Tibial artery (tissue), 4 donors: ENCODE measurements around the gene ARHGAP28.
"Not testable (repeated sequence)": the region's sequence is repeated elsewhere in the genome, so short reads cannot be mapped to it uniquely, and the experiment has no call there.

ENCODE experiments used
- DNase-seq, 2 donors: peaks; one replicate each; pipeline ENCODE4 v3.0.0-alpha.2; 2019
- H3K27ac ChIP-seq, 2 donors: fragments of 200-600 bp; sonication (generic) in 1 of 2; 1 replicate in 1 of 2; 2 replicates in 1 of 2; pipeline ENCODE4 v1.5.1; 2018 to 2019; ENCODE audit warnings: mild to moderate bottlenecking in 1 of 2
- H3K27me3 ChIP-seq, 2 donors: fragments of 200-600 bp; sonication (generic) in 1 of 2; one replicate each; pipeline versions ENCODE4 v1.5.1 to v1.6.0; 2016 to 2019
- H3K36me3 ChIP-seq, 3 donors: fragments of 200-600 bp; sonication (generic) in 2 of 3; one replicate each; pipeline ENCODE4 v1.5.1; 2016 to 2019; ENCODE audit warnings: mild to moderate bottlenecking in 2 of 3
- H3K4me1 ChIP-seq, 4 donors: fragments of 200-600 bp; sonication (generic) in 2 of 4; 1 replicate in 3 of 4; 2 replicates in 1 of 4; pipeline ENCODE4 v1.5.1; 2016 to 2019
- H3K4me3 ChIP-seq, 2 donors: fragments of 200-600 bp; sonication (generic) in 1 of 2; 1 replicate in 1 of 2; 2 replicates in 1 of 2; pipeline ENCODE4 v1.5.1; 2018 to 2019; ENCODE audit warnings: mild to moderate bottlenecking in 2 of 2
- H3K9me3 ChIP-seq, 3 donors: fragments of 200-600 bp; sonication (generic) in 1 of 3; one replicate each; pipeline ENCODE4 v1.5.1; 2016 to 2019
- intact Hi-C: fragments of 100-400 bp; cut with DNase I; formaldehyde crosslinking; loops from one replicate; pipeline ENCODE4 v1.15.0; 2023; ENCODE audit warnings: low total_unique reads
- TF ChIP-seq, protein P1 (sequence below), 2 experiments: fragments of 200-600 bp in 1 of 2; fragments of 450-650 bp in 1 of 2; IDR thresholded peaks; one replicate each; pipeline ENCODE4 v1.5.1; 2017 to 2019; ENCODE audit warnings: antibody characterized with exemption in 2 of 2, mild to moderate bottlenecking in 1 of 2, moderate library complexity in 1 of 2

The ARHGAP28 gene

DNA sequence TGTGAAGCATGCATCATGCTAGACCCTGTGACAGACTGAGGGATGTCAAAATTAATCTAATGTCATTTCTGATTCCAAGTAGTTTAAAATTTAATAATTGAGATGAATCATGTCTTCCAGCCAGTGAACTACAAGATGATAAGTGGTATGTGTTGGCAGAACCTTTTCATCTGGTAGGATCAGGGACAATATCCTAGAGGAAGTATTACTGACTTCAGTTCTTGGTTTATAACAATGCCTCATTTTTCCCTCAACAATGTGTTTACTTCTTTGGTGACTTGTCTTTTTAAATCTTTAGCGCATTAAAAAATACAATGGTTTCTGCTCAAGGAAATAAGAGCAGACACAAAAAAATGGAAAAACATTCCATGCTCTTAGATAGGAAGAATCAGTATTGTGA lies 69.4 kb downstream of the ARHGAP28 start:
- H3K36me3 ChIP-seq, result no peaks in the 10 kb centered on the region
- DNase-seq, result no peak
- TF ChIP-seq, protein P1, sequence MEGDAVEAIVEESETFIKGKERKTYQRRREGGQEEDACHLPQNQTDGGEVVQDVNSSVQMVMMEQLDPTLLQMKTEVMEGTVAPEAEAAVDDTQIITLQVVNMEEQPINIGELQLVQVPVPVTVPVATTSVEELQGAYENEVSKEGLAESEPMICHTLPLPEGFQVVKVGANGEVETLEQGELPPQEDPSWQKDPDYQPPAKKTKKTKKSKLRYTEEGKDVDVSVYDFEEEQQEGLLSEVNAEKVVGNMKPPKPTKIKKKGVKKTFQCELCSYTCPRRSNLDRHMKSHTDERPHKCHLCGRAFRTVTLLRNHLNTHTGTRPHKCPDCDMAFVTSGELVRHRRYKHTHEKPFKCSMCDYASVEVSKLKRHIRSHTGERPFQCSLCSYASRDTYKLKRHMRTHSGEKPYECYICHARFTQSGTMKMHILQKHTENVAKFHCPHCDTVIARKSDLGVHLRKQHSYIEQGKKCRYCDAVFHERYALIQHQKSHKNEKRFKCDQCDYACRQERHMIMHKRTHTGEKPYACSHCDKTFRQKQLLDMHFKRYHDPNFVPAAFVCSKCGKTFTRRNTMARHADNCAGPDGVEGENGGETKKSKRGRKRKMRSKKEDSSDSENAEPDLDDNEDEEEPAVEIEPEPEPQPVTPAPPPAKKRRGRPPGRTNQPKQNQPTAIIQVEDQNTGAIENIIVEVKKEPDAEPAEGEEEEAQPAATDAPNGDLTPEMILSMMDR (IDR thresholded peaks at IDR 0.05), result no peak
- no peak overlapping the region for H3K4me3 ChIP-seq
- H3K4me1 ChIP-seq, result no peaks in the 10 kb centered on the region
- intact Hi-C loops, result no loop called here
- H3K27ac ChIP-seq, result no peak overlapping the region
- no peaks in the 10 kb centered on the region for H3K27me3 ChIP-seq
- peaks cover 0 to 8% (median 7%) of the 10 kb centered on the region in 3 donors for H3K9me3 ChIP-seq

DNA sequence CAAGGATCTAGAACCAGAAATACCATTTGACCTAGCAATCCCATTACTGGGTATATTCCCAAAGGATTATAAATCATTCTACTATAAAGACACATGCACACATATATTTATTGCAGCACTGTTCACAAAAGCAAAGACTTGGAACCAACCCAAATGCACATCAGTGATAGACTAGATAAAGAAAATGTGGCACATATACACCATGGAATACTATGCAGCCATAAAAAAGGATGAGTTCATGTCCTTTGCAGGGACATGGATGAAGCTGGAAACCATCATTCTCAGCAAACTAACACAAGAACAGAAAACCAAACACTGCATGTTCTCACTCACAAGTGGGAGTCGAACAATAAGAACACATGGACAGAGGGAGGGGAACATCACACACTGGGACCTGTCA lies 70.8 kb downstream of the ARHGAP28 start:
- H3K9me3 ChIP-seq, result peaks cover 0 to 12% (median 8%) of the 10 kb centered on the region in 3 donors
- H3K27me3 ChIP-seq, DNase-seq, H3K36me3 ChIP-seq, intact Hi-C loops, H3K27ac ChIP-seq, H3K4me1 ChIP-seq, H3K4me3 ChIP-seq: not testable (repeated sequence)

DNA sequence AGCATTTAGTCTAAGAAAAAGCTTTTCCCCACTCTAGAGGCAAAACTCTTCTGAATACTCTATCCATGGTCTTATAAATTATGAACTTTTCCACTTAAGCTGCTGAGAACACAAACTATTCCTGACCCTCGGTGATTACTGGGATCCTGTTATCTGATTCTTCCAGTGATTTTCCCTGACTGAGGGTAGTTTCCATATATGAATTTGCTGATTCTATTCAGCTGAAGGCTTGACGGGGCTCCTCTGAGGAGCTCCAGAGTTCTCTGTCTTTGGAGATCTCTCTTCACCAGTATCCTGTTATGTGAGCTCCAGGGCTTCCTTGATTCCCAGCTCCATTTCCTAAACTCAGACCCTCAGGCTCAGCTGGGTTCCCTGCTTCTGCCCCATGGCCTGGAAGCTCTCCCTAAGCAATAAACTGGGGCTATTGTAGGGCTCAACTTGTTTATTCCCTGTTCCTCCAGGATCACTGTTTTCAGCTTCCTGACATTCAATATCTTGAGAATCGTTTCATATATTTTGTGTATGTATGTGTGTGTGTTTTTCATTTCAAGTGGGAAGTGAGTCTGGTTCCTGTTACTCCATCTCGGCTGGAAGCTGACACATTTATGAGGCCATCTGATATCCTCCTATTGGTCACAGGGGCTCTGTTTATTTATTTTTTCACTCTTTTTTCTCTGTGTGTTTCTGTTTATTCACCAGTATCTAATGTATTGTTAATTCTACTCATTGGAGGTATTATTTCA lies 78.2 kb downstream of the ARHGAP28 start:
- intact Hi-C loops, result no loop called here
- Histone ChIP-seq H3K36me3 (no peaks in the 10 kb centered on the region), H3K27me3 (no peaks in the 10 kb centered on the region), H3K4me1 (no peaks in the 10 kb centered on the region), H3K4me3 (no peak overlapping the region), H3K9me3 (peaks cover 0 to 12% (median 0%) of the 10 kb centered on the region in 3 donors), H3K27ac (no peak overlapping the region)
- TF ChIP-seq, protein P1 (IDR thresholded peaks at IDR 0.05), result no peak
- no peak for DNase-seq

DNA sequence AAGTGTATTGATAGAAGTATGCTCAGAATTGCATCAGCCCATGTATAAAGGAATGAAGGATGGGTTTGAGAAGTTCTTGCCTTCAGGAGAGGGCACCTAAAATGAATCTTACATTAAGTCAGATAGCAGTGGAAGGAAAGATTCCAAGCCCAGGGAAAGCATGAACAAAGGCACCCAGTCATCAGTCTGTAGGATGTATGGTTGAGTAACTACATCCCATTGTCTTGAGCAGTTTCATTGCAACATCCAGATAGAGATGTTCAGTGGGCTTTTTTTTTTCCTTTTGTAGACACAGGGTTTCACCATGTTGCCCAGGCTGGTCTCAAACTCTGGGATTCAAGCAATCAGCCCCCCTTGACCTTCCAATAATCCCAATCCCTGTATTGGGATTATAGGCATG lies 80.7 kb downstream of the ARHGAP28 start:
- TF ChIP-seq, protein P1 (IDR thresholded peaks at IDR 0.05), result no peak
- no peaks in the 10 kb centered on the region for H3K36me3 ChIP-seq
- no peaks in the 10 kb centered on the region for H3K4me1 ChIP-seq
- peaks cover 0 to 7% (median 0%) of the 10 kb centered on the region in 3 donors for H3K9me3 ChIP-seq
- DNase-seq, result no peak
- H3K4me3 ChIP-seq, result no peak overlapping the region
- H3K27ac ChIP-seq, result no peak overlapping the region
- no peaks in the 10 kb centered on the region for H3K27me3 ChIP-seq
- intact Hi-C loops, result no loop called here

DNA sequence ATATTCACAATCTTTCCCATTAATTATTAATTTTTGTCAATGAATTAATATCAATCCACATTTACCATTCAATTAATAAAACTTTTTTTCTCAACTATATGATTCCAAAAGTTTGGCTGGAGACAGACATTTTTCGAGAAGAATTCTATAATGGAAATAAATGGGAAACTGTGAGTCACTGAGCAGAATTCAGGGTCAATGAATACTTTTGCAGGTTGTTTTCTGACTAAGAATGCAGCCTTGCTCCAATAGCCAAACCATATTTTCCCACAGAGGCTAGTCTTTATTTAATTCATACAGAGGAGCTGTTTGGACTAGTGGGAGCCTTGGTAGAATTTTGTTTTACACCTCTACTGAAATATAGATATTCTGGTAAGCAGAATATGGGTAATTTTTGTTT lies 82.3 kb downstream of the ARHGAP28 start:
- Histone ChIP-seq H3K4me3 (no peak overlapping the region), H3K27me3 (no peaks in the 10 kb centered on the region), H3K4me1 (no peaks in the 10 kb centered on the region), H3K27ac (no peak overlapping the region), H3K36me3 (no peaks in the 10 kb centered on the region), H3K9me3 (peaks cover 0 to 7% (median 0%) of the 10 kb centered on the region in 3 donors)
- TF ChIP-seq, protein P1 (IDR thresholded peaks at IDR 0.05), result no peak
- intact Hi-C loops, result no loop called here
- no peak for DNase-seq

DNA sequence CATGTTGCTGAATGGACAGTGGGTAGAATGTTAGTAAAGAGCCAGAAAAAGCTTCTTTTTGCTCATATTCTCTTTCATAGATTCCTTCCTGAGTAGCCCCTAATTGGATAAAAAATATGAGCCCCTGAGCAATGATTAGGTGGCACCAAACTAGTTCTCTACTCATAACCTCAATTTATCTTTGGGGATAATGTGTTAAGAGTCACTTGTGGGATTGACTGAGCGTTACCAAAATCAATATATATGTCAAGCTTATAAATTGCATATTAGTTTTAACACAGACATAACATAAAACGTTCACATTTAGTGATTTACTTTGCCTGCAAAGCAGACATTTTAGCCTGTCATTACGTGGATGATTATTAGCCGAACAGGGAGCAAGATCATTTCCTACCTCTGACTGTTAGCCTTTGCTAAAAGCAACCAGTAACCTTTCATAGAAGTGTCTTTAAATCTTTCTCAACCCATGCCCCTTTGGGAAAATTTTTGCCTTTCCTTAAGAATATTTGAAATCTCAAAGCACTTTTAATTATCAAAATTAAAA lies 85.4 kb downstream of the ARHGAP28 start:
- Histone ChIP-seq H3K36me3 (no peaks in the 10 kb centered on the region), H3K9me3 (peaks cover 0 to 7% (median 0%) of the 10 kb centered on the region in 3 donors), H3K4me3 (no peak overlapping the region), H3K4me1 (no peaks in the 10 kb centered on the region), H3K27me3 (no peaks in the 10 kb centered on the region), H3K27ac (no peak overlapping the region)
- no peak for DNase-seq
- TF ChIP-seq, protein P1 (IDR thresholded peaks at IDR 0.05), result no peak
- intact Hi-C loops, result no loop called here
